Measurements from ENCODE around the gene A4GALT.
"Not testable (repeated sequence)": the region's sequence is repeated elsewhere in the genome, so short reads cannot be mapped to it uniquely, and the experiment has no call there.

GRCh38 chr22:42673071-42673470 lies 47.6 kb downstream of the A4GALT start:
- TF ChIP-seq CTCF, POLR2A (IDR thresholded peaks at IDR 0.05): not testable (repeated sequence)
